ENCODE data around the gene CTDP1.

The CTDP1 gene

DNA sequence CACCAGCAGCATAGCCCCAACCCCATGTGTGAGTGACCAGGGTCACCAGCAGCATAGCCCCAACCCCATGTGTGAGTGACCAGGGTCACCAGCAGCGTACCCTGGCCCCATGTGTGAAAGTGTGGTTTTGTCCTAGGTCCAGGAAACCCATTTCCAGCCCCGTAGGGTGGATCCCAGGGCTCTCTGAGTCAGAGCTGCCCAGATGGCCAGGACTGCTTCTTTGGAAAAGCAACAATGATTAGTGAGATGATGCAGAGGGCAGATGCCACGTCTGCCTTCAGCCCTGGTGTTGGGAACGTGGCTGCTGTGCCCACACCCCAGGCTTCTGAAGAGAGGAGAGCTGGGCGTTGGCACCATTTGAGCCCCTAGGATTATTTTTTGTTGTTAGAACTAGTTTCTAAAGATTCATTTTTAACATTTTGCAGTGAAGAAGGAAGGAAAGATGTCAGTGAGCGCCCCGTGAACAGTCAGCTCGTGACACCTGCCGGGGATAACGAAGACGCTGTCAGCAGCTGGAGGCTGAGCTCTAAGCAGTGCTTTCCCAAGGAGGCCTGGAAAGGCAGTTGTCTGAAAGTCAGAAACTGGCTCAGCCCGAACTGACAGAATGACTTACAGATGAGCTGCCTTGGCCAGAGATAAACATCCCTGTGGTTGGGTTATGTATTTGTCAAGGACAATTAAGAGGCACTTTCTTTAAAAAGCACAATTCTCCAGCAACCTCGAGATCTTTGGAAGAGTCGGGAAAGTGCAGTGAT is 86.1 kb downstream of the CTDP1 start:
- TF ChIP-seq SIN3A (IDR thresholded peaks at IDR 0.05; ENCODE audit: borderline replicate concordance, insufficient read depth, low read length) (no peak), TAF1 (IDR thresholded peaks at IDR 0.05; ENCODE audit: borderline replicate concordance, insufficient read depth, low read length) (no peak), FOXP2 (optimal IDR thresholded peaks at IDR 0.05; ENCODE audit: borderline replicate concordance, extremely low read depth, extremely low read length, insufficient read depth) (no peak)
- TF ChIP-seq, protein P1, sequence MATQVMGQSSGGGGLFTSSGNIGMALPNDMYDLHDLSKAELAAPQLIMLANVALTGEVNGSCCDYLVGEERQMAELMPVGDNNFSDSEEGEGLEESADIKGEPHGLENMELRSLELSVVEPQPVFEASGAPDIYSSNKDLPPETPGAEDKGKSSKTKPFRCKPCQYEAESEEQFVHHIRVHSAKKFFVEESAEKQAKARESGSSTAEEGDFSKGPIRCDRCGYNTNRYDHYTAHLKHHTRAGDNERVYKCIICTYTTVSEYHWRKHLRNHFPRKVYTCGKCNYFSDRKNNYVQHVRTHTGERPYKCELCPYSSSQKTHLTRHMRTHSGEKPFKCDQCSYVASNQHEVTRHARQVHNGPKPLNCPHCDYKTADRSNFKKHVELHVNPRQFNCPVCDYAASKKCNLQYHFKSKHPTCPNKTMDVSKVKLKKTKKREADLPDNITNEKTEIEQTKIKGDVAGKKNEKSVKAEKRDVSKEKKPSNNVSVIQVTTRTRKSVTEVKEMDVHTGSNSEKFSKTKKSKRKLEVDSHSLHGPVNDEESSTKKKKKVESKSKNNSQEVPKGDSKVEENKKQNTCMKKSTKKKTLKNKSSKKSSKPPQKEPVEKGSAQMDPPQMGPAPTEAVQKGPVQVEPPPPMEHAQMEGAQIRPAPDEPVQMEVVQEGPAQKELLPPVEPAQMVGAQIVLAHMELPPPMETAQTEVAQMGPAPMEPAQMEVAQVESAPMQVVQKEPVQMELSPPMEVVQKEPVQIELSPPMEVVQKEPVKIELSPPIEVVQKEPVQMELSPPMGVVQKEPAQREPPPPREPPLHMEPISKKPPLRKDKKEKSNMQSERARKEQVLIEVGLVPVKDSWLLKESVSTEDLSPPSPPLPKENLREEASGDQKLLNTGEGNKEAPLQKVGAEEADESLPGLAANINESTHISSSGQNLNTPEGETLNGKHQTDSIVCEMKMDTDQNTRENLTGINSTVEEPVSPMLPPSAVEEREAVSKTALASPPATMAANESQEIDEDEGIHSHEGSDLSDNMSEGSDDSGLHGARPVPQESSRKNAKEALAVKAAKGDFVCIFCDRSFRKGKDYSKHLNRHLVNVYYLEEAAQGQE (IDR thresholded peaks at IDR 0.05; ENCODE audit: insufficient read depth in 1 of 2, low read depth in 2 of 2, low read length in 2 of 2), result no peak

DNA sequence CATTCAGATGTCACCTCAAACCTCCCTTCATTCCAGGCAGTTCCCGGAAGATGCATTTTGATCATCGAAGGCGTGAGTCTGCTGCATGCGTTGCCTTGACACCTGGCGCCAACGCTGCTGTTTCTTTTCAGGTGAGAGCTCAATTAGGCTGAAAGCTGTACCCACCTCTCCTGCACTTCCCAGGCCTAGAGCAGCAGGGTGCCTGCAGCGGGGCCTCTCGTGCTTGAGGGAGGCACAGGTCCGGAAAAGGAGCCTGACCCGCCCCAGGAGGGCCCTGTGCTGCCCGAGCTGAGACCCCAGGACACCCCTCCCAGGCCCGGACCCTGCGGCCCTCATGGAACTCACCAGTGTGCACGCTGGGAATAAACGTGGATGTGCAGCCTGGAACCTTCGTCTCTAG is 86.7 kb downstream of the CTDP1 start:
- TF ChIP-seq TAF1 (IDR thresholded peaks at IDR 0.05; ENCODE audit: borderline replicate concordance, insufficient read depth, low read length) (no peak), FOXP2 (optimal IDR thresholded peaks at IDR 0.05; ENCODE audit: borderline replicate concordance, extremely low read depth, extremely low read length, insufficient read depth) (no peak), POLR2AphosphoS5 (IDR thresholded peaks at IDR 0.05; ENCODE audit: low read depth, low read length) (no peak), SIN3A (IDR thresholded peaks at IDR 0.05; ENCODE audit: borderline replicate concordance, insufficient read depth, low read length) (no peak)
- TF ChIP-seq, protein P1 (IDR thresholded peaks at IDR 0.05; ENCODE audit: insufficient read depth in 1 of 2, low read depth in 2 of 2, low read length in 2 of 2), result no peak

DNA sequence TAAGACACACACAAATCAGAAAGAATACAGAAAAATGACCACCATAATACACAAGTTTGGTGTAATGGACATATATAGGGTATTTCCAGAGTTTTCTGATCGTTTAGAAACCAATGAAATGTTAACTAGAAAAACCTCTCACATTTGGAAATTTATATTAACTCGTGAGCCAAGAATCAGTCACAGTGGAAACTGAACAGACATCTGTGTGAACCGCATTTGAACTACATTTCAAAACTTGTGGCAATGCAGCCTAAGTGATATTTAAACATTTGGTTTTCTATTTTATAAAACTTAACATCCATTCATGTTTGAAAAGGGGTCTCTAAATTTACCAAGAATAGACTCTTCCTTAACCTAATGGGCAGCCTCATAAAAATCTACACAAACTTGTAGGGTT is 89.1 kb downstream of the CTDP1 start:
- TF ChIP-seq, protein P1 (IDR thresholded peaks at IDR 0.05; ENCODE audit: insufficient read depth in 1 of 2, low read depth in 2 of 2, low read length in 2 of 2), result no peak
- no peak for TF ChIP-seq SIN3A (IDR thresholded peaks at IDR 0.05; ENCODE audit: borderline replicate concordance, insufficient read depth, low read length)
- no peak for TF ChIP-seq TAF1 (IDR thresholded peaks at IDR 0.05; ENCODE audit: borderline replicate concordance, insufficient read depth, low read length)
- TF ChIP-seq FOXP2 (optimal IDR thresholded peaks at IDR 0.05; ENCODE audit: borderline replicate concordance, extremely low read depth, extremely low read length, insufficient read depth), result no peak
- TF ChIP-seq POLR2AphosphoS5 (IDR thresholded peaks at IDR 0.05; ENCODE audit: low read depth, low read length), result no peak

DNA sequence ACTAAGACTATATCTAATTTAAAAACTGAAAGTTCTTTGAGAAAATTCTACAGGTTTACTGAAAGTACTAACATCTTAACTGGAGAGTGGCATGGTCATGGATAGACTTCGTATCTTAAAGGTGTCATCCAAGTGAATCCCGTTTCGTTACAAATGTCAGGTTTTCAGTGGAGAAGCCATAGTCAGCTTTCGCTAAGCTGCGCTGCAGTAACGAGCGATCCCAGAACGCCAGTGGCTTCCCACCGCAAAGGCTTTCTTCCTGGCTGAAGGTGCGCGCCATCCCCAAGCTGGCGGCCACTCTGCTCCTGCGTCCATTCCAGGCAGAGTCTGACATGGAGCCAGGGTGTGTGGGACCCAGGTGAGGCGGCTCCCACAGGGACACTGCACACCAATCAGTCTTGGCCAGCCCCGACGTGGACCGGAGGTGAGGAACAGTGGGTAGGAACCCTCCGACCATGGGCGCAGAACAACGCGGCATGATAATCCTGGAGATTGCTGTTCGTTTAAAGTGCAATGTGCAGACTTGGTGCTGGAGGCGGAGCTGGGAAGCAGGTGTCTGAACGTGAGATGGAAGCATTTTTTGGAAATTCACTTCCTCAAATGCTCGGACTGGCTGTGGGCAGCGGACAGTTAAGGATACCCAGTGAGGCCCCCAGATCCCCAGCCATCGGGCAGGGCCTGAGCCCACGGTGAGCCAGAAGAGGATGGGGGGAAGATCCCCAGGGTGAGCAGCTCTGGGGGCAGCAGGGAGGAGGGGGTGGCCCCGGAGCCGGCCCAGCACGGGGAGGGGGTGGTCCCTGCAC is 90.3 kb downstream of the CTDP1 start:
- TF ChIP-seq FOXP2 (optimal IDR thresholded peaks at IDR 0.05; ENCODE audit: borderline replicate concordance, extremely low read depth, extremely low read length, insufficient read depth), result no peak
- TF ChIP-seq, protein P1 (IDR thresholded peaks at IDR 0.05; ENCODE audit: insufficient read depth in 1 of 2, low read depth in 2 of 2, low read length in 2 of 2), result no peak
- no peak for TF ChIP-seq SIN3A (IDR thresholded peaks at IDR 0.05; ENCODE audit: borderline replicate concordance, insufficient read depth, low read length)
- no peak for TF ChIP-seq TAF1 (IDR thresholded peaks at IDR 0.05; ENCODE audit: borderline replicate concordance, insufficient read depth, low read length)
- TF ChIP-seq POLR2AphosphoS5 (IDR thresholded peaks at IDR 0.05; ENCODE audit: low read depth, low read length), result no peak
